ENCODE measurements around the gene C1orf174. TPM values are rescaled to one million over a fixed set of nuclear protein-coding genes. Genes with fewer than 3 reads are reported as not detected.
"Not testable (repeated sequence)": the region's sequence is repeated elsewhere in the genome, so short reads cannot be mapped to it uniquely, and the experiment has no call there.

The C1orf174 gene
- total and polyA plus RNA-seq, 4 donors = 10.8 to 19.3 (median 17.6) TPM

DNA sequence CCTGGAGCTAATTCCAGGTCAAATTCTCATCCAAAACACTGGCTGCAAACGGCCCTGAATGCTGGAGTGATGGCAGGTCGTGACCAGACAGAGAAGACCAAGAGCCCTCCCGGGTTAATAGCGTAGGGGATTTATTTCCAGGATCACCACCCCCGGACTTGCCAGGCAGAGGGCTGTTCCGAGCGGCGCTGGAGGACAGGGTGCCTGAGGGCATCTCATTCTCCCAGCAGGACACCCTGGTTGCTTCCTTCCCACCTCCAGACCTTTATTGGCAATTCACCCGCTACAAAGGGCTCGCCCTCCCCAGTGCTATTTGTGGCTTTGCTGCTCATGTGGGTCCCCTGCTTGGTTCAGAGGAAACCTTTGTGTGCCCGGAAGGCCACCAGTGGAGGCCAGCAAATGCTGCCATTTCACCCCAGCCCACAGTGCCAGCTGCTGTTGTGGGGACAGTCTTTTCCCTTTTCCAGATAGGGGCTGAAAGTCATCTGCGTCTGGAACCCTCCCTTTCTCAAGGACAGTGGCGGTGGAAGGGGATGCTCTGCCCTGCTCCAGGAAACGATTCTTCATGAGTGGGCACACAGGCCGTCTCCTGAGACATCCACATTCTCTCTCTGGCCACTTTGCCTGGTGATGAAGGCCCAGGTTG, 19.0 kb upstream of the C1orf174 start:
- Histone ChIP-seq H3K4me1 (ENCODE audit: control insufficient read depth in 5 of 5, insufficient read depth in 5 of 5, low read length in 5 of 5) (peaks cover 0 to 9% (median 0%) of the 10 kb centered on the region in 5 donors), H3K27ac (ENCODE audit: low read depth in 1 of 2, low read length in 1 of 2) (no peak overlapping the region), H3K9me3 (ENCODE audit: control insufficient read depth in 4 of 4, insufficient read depth in 3 of 4, low read length in 3 of 4) (no peaks in the 10 kb centered on the region), H3K36me3 (ENCODE audit: control insufficient read depth in 4 of 4, insufficient read depth in 4 of 4, low read length in 4 of 4) (no peaks in the 10 kb centered on the region), H3K4me3 (no peak overlapping the region), H3K9ac (ENCODE audit: insufficient read depth in 1 of 2, low read length in 2 of 2) (no peak overlapping the region), H3K27me3 (ENCODE audit: control insufficient read depth in 3 of 3, insufficient read depth in 3 of 3, low read length in 2 of 3) (no peaks in the 10 kb centered on the region)
- 79 to 88% methylated on average over 15 of the region's 15 CpGs for WGBS, 2 donors
- no peak for ATAC-seq (ENCODE audit: insufficient read depth, low FRiP score)
- TF ChIP-seq, protein P1, sequence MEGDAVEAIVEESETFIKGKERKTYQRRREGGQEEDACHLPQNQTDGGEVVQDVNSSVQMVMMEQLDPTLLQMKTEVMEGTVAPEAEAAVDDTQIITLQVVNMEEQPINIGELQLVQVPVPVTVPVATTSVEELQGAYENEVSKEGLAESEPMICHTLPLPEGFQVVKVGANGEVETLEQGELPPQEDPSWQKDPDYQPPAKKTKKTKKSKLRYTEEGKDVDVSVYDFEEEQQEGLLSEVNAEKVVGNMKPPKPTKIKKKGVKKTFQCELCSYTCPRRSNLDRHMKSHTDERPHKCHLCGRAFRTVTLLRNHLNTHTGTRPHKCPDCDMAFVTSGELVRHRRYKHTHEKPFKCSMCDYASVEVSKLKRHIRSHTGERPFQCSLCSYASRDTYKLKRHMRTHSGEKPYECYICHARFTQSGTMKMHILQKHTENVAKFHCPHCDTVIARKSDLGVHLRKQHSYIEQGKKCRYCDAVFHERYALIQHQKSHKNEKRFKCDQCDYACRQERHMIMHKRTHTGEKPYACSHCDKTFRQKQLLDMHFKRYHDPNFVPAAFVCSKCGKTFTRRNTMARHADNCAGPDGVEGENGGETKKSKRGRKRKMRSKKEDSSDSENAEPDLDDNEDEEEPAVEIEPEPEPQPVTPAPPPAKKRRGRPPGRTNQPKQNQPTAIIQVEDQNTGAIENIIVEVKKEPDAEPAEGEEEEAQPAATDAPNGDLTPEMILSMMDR (IDR thresholded peaks at IDR 0.05; ENCODE audit: control extremely low read depth, extremely low read depth) = no peak
- no peak for DNase-seq

DNA sequence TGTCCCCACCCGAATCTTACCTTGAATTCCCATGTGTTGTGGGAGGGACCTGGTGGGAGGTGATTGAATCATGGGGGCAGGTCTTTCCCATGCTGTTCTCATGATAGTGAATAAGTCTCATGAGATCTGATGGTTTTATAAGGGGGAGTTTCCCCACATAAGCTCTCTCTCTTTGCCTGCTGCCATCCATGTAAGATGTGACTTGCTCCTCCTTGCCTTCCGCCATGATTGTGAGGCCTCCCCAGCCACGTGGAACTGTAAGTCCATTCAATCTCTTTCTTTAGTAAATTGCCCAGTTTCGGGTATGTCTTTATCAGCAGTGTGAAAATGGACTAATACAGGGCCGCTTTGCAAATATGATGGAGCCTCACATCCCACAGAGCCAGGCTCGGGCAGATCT, 18.3 kb upstream of the C1orf174 start:
- not testable (repeated sequence) for H3K4me3 ChIP-seq; H3K36me3 ChIP-seq (ENCODE audit: control insufficient read depth in 4 of 4, insufficient read depth in 4 of 4, low read length in 4 of 4); H3K4me1 ChIP-seq (ENCODE audit: control insufficient read depth in 5 of 5, insufficient read depth in 5 of 5, low read length in 5 of 5); H3K9ac ChIP-seq (ENCODE audit: insufficient read depth in 1 of 2, low read length in 2 of 2); H3K27ac ChIP-seq (ENCODE audit: low read depth in 1 of 2, low read length in 1 of 2); H3K9me3 ChIP-seq (ENCODE audit: control insufficient read depth in 4 of 4, insufficient read depth in 3 of 4, low read length in 3 of 4); ATAC-seq (ENCODE audit: insufficient read depth, low FRiP score); H3K27me3 ChIP-seq (ENCODE audit: control insufficient read depth in 3 of 3, insufficient read depth in 3 of 3, low read length in 2 of 3); DNase-seq
- whole genome bisulfite sequencing, 2 donors = 78% methylated on average over 6 of the region's 6 CpGs

DNA sequence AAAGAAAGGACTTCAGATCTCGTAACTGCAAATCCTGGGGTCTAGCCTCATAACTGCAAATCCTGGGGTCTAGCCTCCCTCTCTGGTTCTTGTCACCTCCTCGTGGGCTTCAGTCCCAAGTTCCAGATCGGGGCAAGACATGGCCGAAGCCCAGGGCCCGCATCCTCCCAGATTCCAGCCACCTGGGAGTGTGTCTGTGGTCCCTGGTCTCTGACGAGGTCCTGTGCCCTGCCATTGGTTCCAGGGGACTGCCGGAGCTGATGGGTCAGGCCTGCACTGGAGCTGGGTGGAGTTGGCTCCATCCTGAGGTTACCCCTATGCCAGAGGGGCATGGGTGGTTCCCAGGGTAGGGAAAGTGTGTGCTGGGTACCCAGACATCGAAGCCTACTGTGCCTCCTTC, 17.7 kb upstream of the C1orf174 start:
- Histone ChIP-seq H3K27ac (ENCODE audit: low read depth in 1 of 2, low read length in 1 of 2) (no peak overlapping the region), H3K9me3 (ENCODE audit: control insufficient read depth in 4 of 4, insufficient read depth in 3 of 4, low read length in 3 of 4) (no peaks in the 10 kb centered on the region), H3K4me3 (no peak overlapping the region), H3K4me1 (ENCODE audit: control insufficient read depth in 5 of 5, insufficient read depth in 5 of 5, low read length in 5 of 5) (peaks cover 0 to 9% (median 0%) of the 10 kb centered on the region in 5 donors), H3K9ac (ENCODE audit: insufficient read depth in 1 of 2, low read length in 2 of 2) (no peak overlapping the region), H3K27me3 (ENCODE audit: control insufficient read depth in 3 of 3, insufficient read depth in 3 of 3, low read length in 2 of 3) (no peaks in the 10 kb centered on the region), H3K36me3 (ENCODE audit: control insufficient read depth in 4 of 4, insufficient read depth in 4 of 4, low read length in 4 of 4) (no peaks in the 10 kb centered on the region)
- 79 to 90% methylated on average over 8 of the region's 8 CpGs for WGBS, 2 donors
- TF ChIP-seq, protein P1 (IDR thresholded peaks at IDR 0.05; ENCODE audit: control extremely low read depth, extremely low read depth) = no peak
- DNase-seq = no peak
- ATAC-seq (ENCODE audit: insufficient read depth, low FRiP score) = no peak

DNA sequence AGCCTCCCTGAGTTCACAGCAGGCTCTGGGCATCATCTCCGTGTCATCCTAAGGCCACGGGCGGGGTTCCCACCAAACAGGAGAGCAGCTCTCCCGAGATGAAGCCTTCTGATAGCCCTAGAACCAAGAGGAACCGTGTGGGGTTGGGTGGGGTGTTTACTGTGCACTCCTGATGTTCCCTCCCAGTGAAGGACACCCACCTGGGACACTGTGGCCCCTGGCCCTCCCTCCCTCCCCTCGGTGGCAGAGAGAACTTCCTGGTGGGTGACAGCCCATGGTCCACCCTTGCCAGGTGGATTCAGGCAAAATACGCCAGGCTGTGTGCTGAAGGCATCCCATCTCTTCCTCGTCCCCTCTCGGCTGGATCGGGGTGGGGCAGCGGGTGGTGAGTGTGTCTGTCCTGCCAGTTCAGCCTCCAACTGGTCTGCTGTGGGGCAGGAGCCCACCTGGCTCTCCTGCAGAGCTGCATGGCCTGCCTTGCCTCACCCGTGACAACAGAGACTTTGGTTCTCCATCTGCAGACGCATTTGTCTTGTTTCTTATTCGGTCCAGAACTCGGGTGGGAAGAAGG, 15.6 kb upstream of the C1orf174 start:
- WGBS, 2 donors = 81 to 84% methylated on average over 15 of the region's 15 CpGs
- Histone ChIP-seq H3K27ac (ENCODE audit: low read depth in 1 of 2, low read length in 1 of 2) (no peak overlapping the region), H3K27me3 (ENCODE audit: control insufficient read depth in 3 of 3, insufficient read depth in 3 of 3, low read length in 2 of 3) (peaks cover 0 to 3% (median 0%) of the 10 kb centered on the region in 3 donors), H3K36me3 (ENCODE audit: control insufficient read depth in 4 of 4, insufficient read depth in 4 of 4, low read length in 4 of 4) (no peaks in the 10 kb centered on the region), H3K9ac (ENCODE audit: insufficient read depth in 1 of 2, low read length in 2 of 2) (no peak overlapping the region), H3K9me3 (ENCODE audit: control insufficient read depth in 4 of 4, insufficient read depth in 3 of 4, low read length in 3 of 4) (no peaks in the 10 kb centered on the region), H3K4me3 (no peak overlapping the region), H3K4me1 (ENCODE audit: control insufficient read depth in 5 of 5, insufficient read depth in 5 of 5, low read length in 5 of 5) (peaks cover 0 to 11% (median 0%) of the 10 kb centered on the region in 5 donors)
- TF ChIP-seq, protein P1 (IDR thresholded peaks at IDR 0.05; ENCODE audit: control extremely low read depth, extremely low read depth) = no peak
- DNase-seq (no peak), ATAC-seq (ENCODE audit: insufficient read depth, low FRiP score) (no peak)
